Measurements from ENCODE around the gene PTPRU.

DNA sequence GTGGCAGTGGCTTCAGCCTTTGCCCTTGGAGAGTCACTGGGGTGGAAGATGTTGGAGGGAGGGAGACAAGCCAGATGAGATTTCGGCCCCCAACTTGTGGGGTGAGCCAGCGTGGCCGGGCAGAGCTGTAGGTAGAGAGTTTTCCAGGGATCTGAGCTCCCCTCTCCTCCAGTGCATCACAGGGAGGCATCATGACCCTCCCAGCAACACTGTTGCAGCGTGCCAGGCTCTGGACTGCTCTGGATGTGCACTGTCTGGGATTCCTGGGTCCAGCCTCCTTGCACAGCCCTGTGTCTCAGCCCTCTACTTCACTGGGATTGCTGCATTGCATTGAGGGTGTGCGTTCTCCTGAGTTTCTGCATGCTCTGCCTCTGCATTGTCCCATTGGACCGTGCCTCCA lies 8.9 kb downstream of the PTPRU start:
- TF ChIP-seq EZH2 (IDR thresholded peaks at IDR 0.05), result no peak
- no peak for TF ChIP-seq POLR2AphosphoS5 (IDR thresholded peaks at IDR 0.05; ENCODE audit: borderline replicate concordance, low read depth, low read length)
- no peak for TF ChIP-seq FOXP2 (optimal IDR thresholded peaks at IDR 0.05; ENCODE audit: control extremely low read depth, extremely low read length, insufficient read depth)

Measured in SK-N-MC (cell line).